Brain microvascular endothelial cell (primary cell): ENCODE results near the gene CDH22.

ENCODE experiments used
- DNase-seq: peaks from one replicate; pipeline ENCODE4 v3.0.0-alpha.2; 2020
- H3K27ac ChIP-seq: fragments of 250-450 bp; sonication (Bioruptor Pico); 2 replicates; pipeline ENCODE4 v1.5.1; 2020; ENCODE audit warnings: mild to moderate bottlenecking, moderate library complexity
- H3K27me3 ChIP-seq: fragments of 250-450 bp; sonication (Bioruptor Pico); replicated peaks from 2 replicates; pipeline ENCODE4 v1.5.1; 2020; ENCODE audit warnings: mild to moderate bottlenecking
- H3K36me3 ChIP-seq: fragments of 250-450 bp; sonication (Bioruptor Pico); replicated peaks from 2 replicates; pipeline ENCODE4 v1.5.1; 2020; ENCODE audit warnings: mild to moderate bottlenecking
- H3K4me3 ChIP-seq: 2 replicates; pipeline ENCODE4 v1.5.1; 2011; ENCODE audit warnings: low read depth, mild to moderate bottlenecking, control low read depth, low read length, moderate library complexity
- CTCF ChIP-seq: IDR thresholded peaks from 2 replicates; pipeline ENCODE4 v1.5.1; 2011; ENCODE audit warnings: low read depth, mild to moderate bottlenecking, moderate library complexity, low read length, control low read depth, inconsistent platforms; ENCODE audit errors: missing control alignments
- in situ Hi-C: cut with HindIII; loops from 2 replicates; pipeline ENCODE4 v1.10.0; 2017; ENCODE audit warnings: low sequenced_read_pairs, low pct_ligation_motif_present

Gene CDH22

GRCh38 chr20:46327557-46327956 is 19.3 kb upstream of the CDH22 start:
- no peak overlapping the region for H3K4me3 ChIP-seq
- in situ Hi-C loops = no loop called here
- H3K27ac ChIP-seq = no peak overlapping the region
- H3K36me3 ChIP-seq = no peaks in the 10 kb centered on the region
- DNase-seq = no peak
- H3K27me3 ChIP-seq = peaks cover 31% of the 10 kb centered on the region
- TF ChIP-seq CTCF = no peak

- H3K27ac ChIP-seq = no peak overlapping the region
Observed at GRCh38 chr20:46325789-46326188, 17.5 kb upstream of the CDH22 start.

GRCh38 chr20:46324960-46325703 is 16.8 kb upstream of the CDH22 start:
- H3K4me3 ChIP-seq = no peak overlapping the region
- H3K27me3 ChIP-seq = peaks cover 15% of the 10 kb centered on the region
- H3K36me3 ChIP-seq = no peaks in the 10 kb centered on the region
- H3K27ac ChIP-seq = no peak overlapping the region
- in situ Hi-C loops = no loop called here
- TF ChIP-seq CTCF = peak; percentile 69
- DNase-seq = peak; percentile 35

More at GRCh38 chr20:46325789-46326188, 17.5 kb upstream of the CDH22 start:
- H3K4me3 ChIP-seq = no peak overlapping the region
- DNase-seq = no peak
- H3K27me3 ChIP-seq = peaks cover 20% of the 10 kb centered on the region
- in situ Hi-C loops = no loop called here
- no peaks in the 10 kb centered on the region for H3K36me3 ChIP-seq
- TF ChIP-seq CTCF = no peak

GRCh38 chr20:46324379-46324778 is 16.1 kb upstream of the CDH22 start:
- no peak for DNase-seq
- no peak for TF ChIP-seq CTCF
- no peak overlapping the region for H3K4me3 ChIP-seq
- peaks cover 17% of the 10 kb centered on the region for H3K27me3 ChIP-seq
- no peaks in the 10 kb centered on the region for H3K36me3 ChIP-seq
- no peak overlapping the region for H3K27ac ChIP-seq
- in situ Hi-C loops = no loop called here

GRCh38 chr20:46323557-46323956 is 15.3 kb upstream of the CDH22 start:
- Histone ChIP-seq H3K27ac (no peak overlapping the region), H3K4me3 (no peak overlapping the region), H3K36me3 (no peaks in the 10 kb centered on the region), H3K27me3 (peaks cover 17% of the 10 kb centered on the region)
- no peak for TF ChIP-seq CTCF
- no peak for DNase-seq
- in situ Hi-C loops = no loop called here

GRCh38 chr20:46322641-46323040 is 14.3 kb upstream of the CDH22 start:
- Histone ChIP-seq H3K36me3 (no peaks in the 10 kb centered on the region), H3K4me3 (no peak overlapping the region), H3K27me3 (peaks cover 21% of the 10 kb centered on the region), H3K27ac (no peak overlapping the region)
- no peak for DNase-seq
- in situ Hi-C loops = no loop called here
- no peak for TF ChIP-seq CTCF
